Measurements from ENCODE around the gene PGLYRP1.

PGLYRP1 gene

GRCh38 chr19:46031781-46032596 lies 9.1 kb upstream of the PGLYRP1 start:
- no peak for DNase-seq (ENCODE audit: low spot score)

GRCh38 chr19:46030812-46031550 lies 8.1 kb upstream of the PGLYRP1 start:
- DNase-seq (ENCODE audit: low spot score): no peak

- no peak for DNase-seq (ENCODE audit: low spot score)
These were observed 3.0 kb upstream of the PGLYRP1 start for GRCh38 chr19:46025835-46026234.

GRCh38 chr19:46023311-46023779 lies 492 bp upstream of the PGLYRP1 start:
- DNase-seq (ENCODE audit: low spot score): no peak

GRCh38 chr19:46022061-46022430 lies 807 bp downstream of the PGLYRP1 start:
- no peak for DNase-seq (ENCODE audit: low spot score)

- DNase-seq (ENCODE audit: low spot score): no peak
These were observed 1.3 kb downstream of the PGLYRP1 start for GRCh38 chr19:46021531-46022041.

GRCh38 chr19:46020819-46021125 lies 2.1 kb downstream of the PGLYRP1 start:
- DNase-seq (ENCODE audit: low spot score): no peak

GRCh38 chr19:46019270-46019669 lies 3.6 kb downstream of the PGLYRP1 start:
- no peak for DNase-seq (ENCODE audit: low spot score)

GRCh38 chr19:46018729-46019251 lies 4.1 kb downstream of the PGLYRP1 start:
- no peak for DNase-seq (ENCODE audit: low spot score)

- DNase-seq (ENCODE audit: low spot score): no peak
These were observed 4.8 kb downstream of the PGLYRP1 start for GRCh38 chr19:46017874-46018675.

- no peak for DNase-seq (ENCODE audit: low spot score)
These were observed 5.8 kb downstream of the PGLYRP1 start for GRCh38 chr19:46017095-46017429.

GRCh38 chr19:46016426-46017094 lies 6.3 kb downstream of the PGLYRP1 start:
- peak; percentile 96 for DNase-seq (ENCODE audit: low spot score)

- DNase-seq (ENCODE audit: low spot score): peak; percentile 21
These were observed 7.0 kb downstream of the PGLYRP1 start for GRCh38 chr19:46015687-46016425.

GRCh38 chr19:46014941-46015686 lies 7.7 kb downstream of the PGLYRP1 start:
- peak; percentile 65 for DNase-seq (ENCODE audit: low spot score)

GRCh38 chr19:46014534-46014933 lies 8.3 kb downstream of the PGLYRP1 start:
- no peak for DNase-seq (ENCODE audit: low spot score)

- DNase-seq (ENCODE audit: low spot score): peak; percentile 79
These were observed 13.0 kb downstream of the PGLYRP1 start for GRCh38 chr19:46009530-46010510.

GRCh38 chr19:46006411-46006810 lies 16.4 kb downstream of the PGLYRP1 start:
- no peak for DNase-seq (ENCODE audit: low spot score)

- DNase-seq (ENCODE audit: low spot score): no peak
These were observed 20.1 kb downstream of the PGLYRP1 start for GRCh38 chr19:46002678-46003275.

Measured in AG20443 (cell line).